ENCODE data around the gene SLC8B1. TPM values are rescaled to one million over a fixed set of nuclear protein-coding genes. Genes with fewer than 3 reads are reported as not detected.

Gene SLC8B1
- total RNA-seq, 4 donors from 2014 or later = 20.9 to 44.2 (median 29.8) TPM

- peaks cover 0 to 2% (median 0%) of the 10 kb centered on the region in 3 donors for H3K4me1 ChIP-seq
- no peaks in the 10 kb centered on the region for H3K27me3 ChIP-seq
- peaks cover 0 to 97% of the 10 kb centered on the region in 2 donors for H3K36me3 ChIP-seq
- H3K27ac ChIP-seq = no peak overlapping the region
- no peak for TF ChIP-seq POLR2AphosphoS5 (IDR thresholded peaks at IDR 0.05)
- TF ChIP-seq POLR2A (IDR thresholded peaks at IDR 0.05) = no peak
- no peak for TF ChIP-seq EP300 (IDR thresholded peaks at IDR 0.05)
- no peak for TF ChIP-seq CTCF (IDR thresholded peaks at IDR 0.05)
- 76 to 100% methylated on average over 2 to 4 of the region's 5 CpGs for WGBS, 2 donors (ENCODE audit: low coverage in 1 of 2)
- no peak for ATAC-seq
- H3K9me3 ChIP-seq = no peaks in the 10 kb centered on the region
- H3K4me3 ChIP-seq = no peak overlapping the region
Observed at GRCh38 chr12:113278633-113279032, 56.3 kb downstream of the SLC8B1 start.

GRCh38 chr12:113278141-113278540 is 56.8 kb downstream of the SLC8B1 start:
- Histone ChIP-seq H3K9me3 (no peaks in the 10 kb centered on the region), H3K27ac (no peak overlapping the region), H3K4me1 (peaks cover 0 to 7% (median 1%) of the 10 kb centered on the region in 3 donors), H3K4me3 (no peak overlapping the region), H3K27me3 (no peaks in the 10 kb centered on the region), H3K36me3 (peaks cover 0 to 97% of the 10 kb centered on the region in 2 donors)
- no peak for TF ChIP-seq CTCF (IDR thresholded peaks at IDR 0.05)
- no peak for TF ChIP-seq EP300 (IDR thresholded peaks at IDR 0.05)
- no peak for TF ChIP-seq POLR2A (IDR thresholded peaks at IDR 0.05)
- WGBS, 2 donors (ENCODE audit: low coverage in 1 of 2) = 72 to 87% methylated on average over 3 to 5 of the region's 8 CpGs
- no peak for ATAC-seq

GRCh38 chr12:113277511-113277910 is 57.4 kb downstream of the SLC8B1 start:
- no peak for ATAC-seq

GRCh38 chr12:113276946-113277500 is 57.9 kb downstream of the SLC8B1 start:
- Histone ChIP-seq H3K4me1 (peaks cover 0 to 18% (median 10%) of the 10 kb centered on the region in 3 donors), H3K4me3 (no peak overlapping the region), H3K27ac (no peak overlapping the region), H3K9me3 (no peaks in the 10 kb centered on the region), H3K27me3 (no peaks in the 10 kb centered on the region), H3K36me3 (peaks cover 0 to 97% of the 10 kb centered on the region in 2 donors)
- no peak for ATAC-seq
- TF ChIP-seq POLR2AphosphoS5 (IDR thresholded peaks at IDR 0.05) (no peak), POLR2A (IDR thresholded peaks at IDR 0.05) (no peak), CTCF (IDR thresholded peaks at IDR 0.05) (no peak), EP300 (IDR thresholded peaks at IDR 0.05) (no peak)
- WGBS, 2 donors (ENCODE audit: low coverage in 1 of 2) = no CpG with 5 or more reads among the region's 10 CpGs

More at GRCh38 chr12:113277511-113277910, 57.4 kb downstream of the SLC8B1 start:
- H3K36me3 ChIP-seq = peaks cover 0 to 97% of the 10 kb centered on the region in 2 donors
- H3K27me3 ChIP-seq = no peaks in the 10 kb centered on the region
- no peak for TF ChIP-seq CTCF (IDR thresholded peaks at IDR 0.05)
- no peak for TF ChIP-seq POLR2AphosphoS5 (IDR thresholded peaks at IDR 0.05)
- TF ChIP-seq POLR2A (IDR thresholded peaks at IDR 0.05) = no peak
- TF ChIP-seq EP300 (IDR thresholded peaks at IDR 0.05) = no peak
- H3K4me3 ChIP-seq = no peak overlapping the region
- 100% methylated on average over 1 of the region's 5 CpGs; no CpG with 5 or more reads in 1 of the 2 donors for WGBS, 2 donors (ENCODE audit: low coverage in 1 of 2)
- H3K27ac ChIP-seq = no peak overlapping the region
- no peaks in the 10 kb centered on the region for H3K9me3 ChIP-seq
- peaks cover 0 to 13% (median 7%) of the 10 kb centered on the region in 3 donors for H3K4me1 ChIP-seq

- Histone ChIP-seq H3K27me3 (no peaks in the 10 kb centered on the region), H3K4me3 (no peak overlapping the region), H3K4me1 (peaks cover 0 to 25% (median 10%) of the 10 kb centered on the region in 3 donors), H3K36me3 (peaks cover 0 to 95% of the 10 kb centered on the region in 2 donors), H3K27ac (no peak overlapping the region), H3K9me3 (no peaks in the 10 kb centered on the region)
- no peak for TF ChIP-seq CTCF (IDR thresholded peaks at IDR 0.05)
- no peak for TF ChIP-seq EP300 (IDR thresholded peaks at IDR 0.05)
- no peak for TF ChIP-seq POLR2A (IDR thresholded peaks at IDR 0.05)
- TF ChIP-seq POLR2AphosphoS5 (IDR thresholded peaks at IDR 0.05) = no peak
- WGBS, 2 donors (ENCODE audit: low coverage in 1 of 2) = 67 to 69% methylated on average over 2 to 6 of the region's 8 CpGs
- ATAC-seq = no peak
Observed at GRCh38 chr12:113276306-113276705, 58.6 kb downstream of the SLC8B1 start.
